Astrocyte (in vitro differentiated cells and primary cell): ENCODE results near the gene INPP4B. TPM values are rescaled to one million over a fixed set of nuclear protein-coding genes. Genes with fewer than 3 reads are reported as not detected.

Source experiments
- DNase-seq: peaks from one replicate; pipeline ENCODE4 v3.0.0-alpha.2; 2010; ENCODE audit warnings: low read depth
- FAIRE-seq: peaks from 2 replicates; lab custom pipeline; 2011; peaks lifted over from hg19 to GRCh38; lab: Jason Lieb, UNC
- H2AFZ ChIP-seq: 2 replicates; pipeline ENCODE4 v1.6.0; 2012; ENCODE audit warnings: low read depth, low read length, inconsistent platforms
- H3K27ac ChIP-seq: 2 replicates; pipeline ENCODE4 v1.5.1; 2011; ENCODE audit warnings: low read depth, low read length, inconsistent platforms
- H3K27me3 ChIP-seq: 2 replicates; pipeline ENCODE4 v1.6.0; 2011; ENCODE audit warnings: low read length, inconsistent platforms; ENCODE audit not compliant: insufficient read depth
- H3K36me3 ChIP-seq: 2 replicates; pipeline ENCODE4 v1.5.1; 2011; ENCODE audit warnings: low read length, inconsistent platforms; ENCODE audit not compliant: insufficient read depth
- H3K4me1 ChIP-seq: 2 replicates; pipeline ENCODE4 v1.5.1; 2011; ENCODE audit warnings: low read length, inconsistent platforms; ENCODE audit not compliant: insufficient read depth
- H3K4me2 ChIP-seq: 2 replicates; pipeline ENCODE4 v1.6.0; 2012; ENCODE audit warnings: low read length, inconsistent platforms
- H3K4me3 ChIP-seq: 2 replicates; pipeline ENCODE4 v1.5.1; 2011; ENCODE audit warnings: low read depth, mild to moderate bottlenecking, low read length, inconsistent platforms; ENCODE audit not compliant: insufficient read depth
- H3K79me2 ChIP-seq: 2 replicates; pipeline ENCODE4 v1.6.0; 2012; ENCODE audit warnings: mild to moderate bottlenecking, low read length, inconsistent platforms; ENCODE audit not compliant: insufficient read depth
- H3K9ac ChIP-seq: 2 replicates; pipeline ENCODE4 v1.6.0; 2012; ENCODE audit warnings: mild to moderate bottlenecking, low read length, inconsistent platforms
- H3K9me3 ChIP-seq: 2 replicates; pipeline ENCODE4 v1.5.1; 2012; ENCODE audit warnings: low read depth, mild to moderate bottlenecking, low read length, inconsistent platforms; ENCODE audit not compliant: insufficient read depth
- H4K20me1 ChIP-seq: 2 replicates; pipeline ENCODE4 v1.6.0; 2012; ENCODE audit warnings: low read length, inconsistent platforms; ENCODE audit not compliant: insufficient read depth
- H3K27ac Mint-ChIP-seq: one replicate; pipeline ENCODE4 v1.8.0; 2021; ENCODE audit warnings: mild to moderate bottlenecking, mixed read lengths; ENCODE audit not compliant: unreplicated experiment
- H3K27me3 Mint-ChIP-seq: one replicate; pipeline ENCODE4 v1.8.0; 2021; ENCODE audit warnings: low read depth, mixed read lengths; ENCODE audit not compliant: unreplicated experiment
- H3K36me3 Mint-ChIP-seq: one replicate; pipeline ENCODE4 v1.8.0; 2021; ENCODE audit warnings: low read depth, mixed read lengths; ENCODE audit not compliant: unreplicated experiment
- H3K4me1 Mint-ChIP-seq: one replicate; pipeline ENCODE4 v1.8.0; 2021; ENCODE audit warnings: low read depth, mixed read lengths; ENCODE audit not compliant: unreplicated experiment
- H3K4me3 Mint-ChIP-seq: one replicate; pipeline ENCODE4 v1.8.0; 2021; ENCODE audit warnings: mild to moderate bottlenecking, moderate library complexity, mixed read lengths; ENCODE audit not compliant: unreplicated experiment
- H3K9me3 Mint-ChIP-seq: one replicate; pipeline ENCODE4 v1.8.0; 2021; ENCODE audit warnings: mild to moderate bottlenecking, mixed read lengths; ENCODE audit not compliant: unreplicated experiment
- EZH2 ChIP-seq: IDR thresholded peaks from 2 replicates; pipeline ENCODE4 v1.6.1; 2012; ENCODE audit warnings: mild to moderate bottlenecking, low read length, inconsistent platforms; ENCODE audit not compliant: insufficient read depth
- total RNA-seq: library from RNA; stranded (reverse); gene quantifications from 2 replicates; pipeline ENCODE4 v1.2.1, GENCODE V29; 2021
- TF ChIP-seq, protein P1 (sequence below): IDR thresholded peaks from 2 replicates; pipeline ENCODE4 v1.5.1; 2011; ENCODE audit warnings: low read depth, mild to moderate bottlenecking, inconsistent platforms, low read length, moderate library complexity; ENCODE audit not compliant: insufficient read depth

INPP4B gene
- total RNA-seq, 1 donor from 2014 or later, result 2.8 TPM

GRCh38 chr4:142281999-142282398, 564.1 kb downstream of the INPP4B start:
- TF ChIP-seq, protein P1, sequence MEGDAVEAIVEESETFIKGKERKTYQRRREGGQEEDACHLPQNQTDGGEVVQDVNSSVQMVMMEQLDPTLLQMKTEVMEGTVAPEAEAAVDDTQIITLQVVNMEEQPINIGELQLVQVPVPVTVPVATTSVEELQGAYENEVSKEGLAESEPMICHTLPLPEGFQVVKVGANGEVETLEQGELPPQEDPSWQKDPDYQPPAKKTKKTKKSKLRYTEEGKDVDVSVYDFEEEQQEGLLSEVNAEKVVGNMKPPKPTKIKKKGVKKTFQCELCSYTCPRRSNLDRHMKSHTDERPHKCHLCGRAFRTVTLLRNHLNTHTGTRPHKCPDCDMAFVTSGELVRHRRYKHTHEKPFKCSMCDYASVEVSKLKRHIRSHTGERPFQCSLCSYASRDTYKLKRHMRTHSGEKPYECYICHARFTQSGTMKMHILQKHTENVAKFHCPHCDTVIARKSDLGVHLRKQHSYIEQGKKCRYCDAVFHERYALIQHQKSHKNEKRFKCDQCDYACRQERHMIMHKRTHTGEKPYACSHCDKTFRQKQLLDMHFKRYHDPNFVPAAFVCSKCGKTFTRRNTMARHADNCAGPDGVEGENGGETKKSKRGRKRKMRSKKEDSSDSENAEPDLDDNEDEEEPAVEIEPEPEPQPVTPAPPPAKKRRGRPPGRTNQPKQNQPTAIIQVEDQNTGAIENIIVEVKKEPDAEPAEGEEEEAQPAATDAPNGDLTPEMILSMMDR, result no peak
- no peak for TF ChIP-seq EZH2
- no peak for FAIRE-seq
- Histone ChIP-seq H3K9me3 (no peaks in the 10 kb centered on the region), H3K4me3 (no peak overlapping the region), H4K20me1 (no peaks in the 10 kb centered on the region), H3K4me1 (no peaks in the 10 kb centered on the region), H2AFZ (no peak overlapping the region), H3K36me3 (no peaks in the 10 kb centered on the region), H3K79me2 (no peaks in the 10 kb centered on the region), H3K4me2 (no peak overlapping the region), H3K27ac (no peak overlapping the region), H3K27me3 (no peaks in the 10 kb centered on the region), H3K9ac (no peak overlapping the region)
- Mint-ChIP-seq H3K4me3 (no peak overlapping the region), H3K27ac (no peak overlapping the region), H3K4me1 (peaks cover 11% of the 10 kb centered on the region), H3K27me3 (no peaks in the 10 kb centered on the region), H3K36me3 (no peaks in the 10 kb centered on the region), H3K9me3 (no peaks in the 10 kb centered on the region)
- no peak for DNase-seq

DNA sequence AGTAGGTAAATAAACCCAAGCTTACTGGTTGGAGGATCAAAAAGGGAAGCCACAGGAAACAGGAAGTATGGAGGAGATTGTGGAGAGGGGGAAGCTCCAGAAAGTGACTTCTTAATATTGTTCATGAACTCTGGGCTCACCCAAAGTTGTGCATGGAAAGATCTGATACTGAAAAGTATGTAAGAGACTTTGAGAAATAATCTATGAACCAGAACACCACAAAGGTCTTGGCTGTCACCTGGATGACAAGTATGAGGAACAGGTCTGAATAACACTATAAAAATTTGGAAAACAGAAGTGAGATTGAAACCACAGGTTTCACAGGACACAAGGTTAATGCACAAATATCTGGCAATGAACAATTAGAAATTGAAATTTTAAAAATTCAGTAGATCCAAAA, 567.4 kb downstream of the INPP4B start:
- no peak for FAIRE-seq
- Histone ChIP-seq H3K9ac (no peak overlapping the region), H2AFZ (no peak overlapping the region), H4K20me1 (no peaks in the 10 kb centered on the region), H3K9me3 (no peaks in the 10 kb centered on the region), H3K4me2 (no peak overlapping the region), H3K4me3 (no peak overlapping the region), H3K79me2 (no peaks in the 10 kb centered on the region), H3K4me1 (no peaks in the 10 kb centered on the region), H3K27me3 (no peaks in the 10 kb centered on the region), H3K27ac (no peak overlapping the region), H3K36me3 (no peaks in the 10 kb centered on the region)
- no peaks in the 10 kb centered on the region for H3K36me3 Mint-ChIP-seq
- peak overlapping the region; percentile 29 for H3K27ac Mint-ChIP-seq
- H3K9me3 Mint-ChIP-seq, result no peaks in the 10 kb centered on the region
- TF ChIP-seq, protein P1, result no peak
- TF ChIP-seq EZH2, result no peak
- H3K4me1 Mint-ChIP-seq, result peaks cover 17% of the 10 kb centered on the region
- peak; percentile 5 for DNase-seq
- no peak overlapping the region for H3K4me3 Mint-ChIP-seq
- H3K27me3 Mint-ChIP-seq, result no peaks in the 10 kb centered on the region

DNA sequence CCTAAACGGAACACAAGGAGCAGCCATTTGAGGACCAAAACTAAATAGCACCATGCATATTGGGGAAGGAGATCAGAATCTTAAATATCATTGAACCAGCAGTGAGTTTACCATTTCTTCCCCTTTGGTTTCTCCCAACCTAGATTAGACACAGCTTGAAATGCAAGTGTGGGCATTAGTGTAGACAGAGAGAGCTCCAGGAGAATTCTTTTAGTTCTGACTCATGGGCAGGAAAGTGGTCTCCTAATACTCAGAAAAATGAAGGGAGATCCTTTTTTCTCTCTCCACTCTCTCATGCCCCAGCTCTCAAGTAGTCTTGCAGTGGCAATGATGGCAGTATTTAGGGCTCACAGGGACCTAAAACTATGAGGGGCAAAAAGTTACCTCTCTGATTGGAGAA, 567.9 kb downstream of the INPP4B start:
- no peak overlapping the region for H2AFZ ChIP-seq
- no peaks in the 10 kb centered on the region for H4K20me1 ChIP-seq
- H3K79me2 ChIP-seq, result no peaks in the 10 kb centered on the region
- H3K4me1 ChIP-seq, result no peaks in the 10 kb centered on the region
- DNase-seq, result peak; percentile 49
- H3K4me3 ChIP-seq, result no peak overlapping the region
- H3K4me2 ChIP-seq, result no peak overlapping the region
- H3K36me3 ChIP-seq, result no peaks in the 10 kb centered on the region
- H3K27ac ChIP-seq, result no peak overlapping the region
- H3K27me3 ChIP-seq, result no peaks in the 10 kb centered on the region
- H3K9ac ChIP-seq, result no peak overlapping the region
- no peaks in the 10 kb centered on the region for H3K9me3 ChIP-seq
- Mint-ChIP-seq H3K27ac (peak overlapping the region; percentile 29), H3K4me1 (peaks cover 17% of the 10 kb centered on the region), H3K36me3 (no peaks in the 10 kb centered on the region), H3K27me3 (no peaks in the 10 kb centered on the region), H3K9me3 (no peaks in the 10 kb centered on the region), H3K4me3 (no peak overlapping the region)
- no peak for FAIRE-seq
- TF ChIP-seq, protein P1, result no peak
- no peak for TF ChIP-seq EZH2
